GM12878 (cell line): Measurements from ENCODE around the gene FGFRL1. TPM values are rescaled to one million over a fixed set of nuclear protein-coding genes. Genes with fewer than 3 reads are reported as not detected.

Source experiments
- ATAC-seq: fragments of 200-7000 bp; cut with Tn5 transposase; 3 replicates; pipeline ENCODE4 v1.9.1; 2020; ENCODE audit warnings: mild to moderate bottlenecking, moderate library complexity
- BruUV-seq: library from RNA; stranded (reverse); fragments of 400-500 nt; replicated peaks from 2 replicates; lab custom pipeline; 2021; lab: Mats Ljungman, UMichigan
- CTCF ChIA-PET: fragments of 300-600 bp; sonication (Branson Sonifier 250); formaldehyde crosslinking; extraction: SDS; loops from one replicate; lab custom pipeline; 2021; ENCODE audit warnings: inconsistent platforms; lab: Yijun Ruan, JAX
- POLR2A ChIA-PET: fragments of 350-600 bp; formaldehyde crosslinking; extraction: SDS; loops from one replicate; lab custom pipeline; 2021; ENCODE audit warnings: inconsistent platforms; lab: Charles Lee
- RAD21 ChIA-PET: fragments of 300-600 bp; sonication (Branson Sonifier 250); formaldehyde crosslinking; loops from one replicate; lab custom pipeline; 2023; ENCODE audit warnings: antibody characterized with exemption; ENCODE audit not compliant: unreplicated experiment; lab: Charles Lee
- SMC1A ChIA-PET: fragments of 300-600 bp; sonication (Branson Sonifier 250); formaldehyde crosslinking; loops from one replicate; lab custom pipeline; 2023; ENCODE audit not compliant: unreplicated experiment, uncharacterized antibody; lab: Charles Lee
- DNase-seq: peaks from one replicate; pipeline ENCODE4 v3.0.0-alpha.2; 2011; ENCODE audit warnings: low read depth, low spot score
- FAIRE-seq: peaks from 3 replicates; lab custom pipeline; 2011; peaks lifted over from hg19 to GRCh38; lab: Jason Lieb, UNC
- H2AFZ ChIP-seq: 2 replicates; pipeline ENCODE4 v1.6.0; 2011; ENCODE audit warnings: low read depth, low read length, control low read depth; ENCODE audit not compliant: control insufficient read depth
- H3K27ac ChIP-seq: 2 replicates; pipeline ENCODE4 v1.5.1; 2011; ENCODE audit warnings: control low read depth; ENCODE audit not compliant: control insufficient read depth, insufficient read depth
- H3K27me3 ChIP-seq, 2 experiments: replicated peaks in 1 of 2; 2 replicates each; pipeline versions ENCODE4 v1.6.0 to v1.6.1; 2011; ENCODE audit warnings: low read length in 1 of 2; ENCODE audit not compliant: control insufficient read depth in 2 of 2, insufficient read depth in 2 of 2
- H3K36me3 ChIP-seq, 2 experiments: 2 replicates each; pipeline ENCODE4 v1.5.1; 2011; ENCODE audit warnings: low read length in 1 of 2; ENCODE audit not compliant: control insufficient read depth in 2 of 2, insufficient read depth in 2 of 2
- H3K4me1 ChIP-seq: 2 replicates; pipeline ENCODE4 v1.6.1; 2011; ENCODE audit warnings: mild to moderate bottlenecking, low read length, moderate library complexity, mixed read lengths; ENCODE audit not compliant: control insufficient read depth, insufficient read depth
- H3K4me2 ChIP-seq: 2 replicates; pipeline ENCODE4 v1.6.0; 2011; ENCODE audit warnings: control low read depth; ENCODE audit not compliant: control insufficient read depth, insufficient read depth
- H3K4me3 ChIP-seq: fragments of 200-600 bp; sonication (generic); 2 replicates; pipeline ENCODE4 v1.5.1; 2016
- H3K79me2 ChIP-seq: 2 replicates; pipeline ENCODE4 v1.6.0; 2011; ENCODE audit warnings: low read length; ENCODE audit not compliant: control insufficient read depth, insufficient read depth
- H3K9ac ChIP-seq: 2 replicates; pipeline ENCODE4 v1.8.0; 2011; ENCODE audit warnings: low read length, control low read depth, mixed read lengths; ENCODE audit not compliant: control insufficient read depth, insufficient read depth
- H3K9me3 ChIP-seq: replicated peaks from 3 replicates; pipeline ENCODE4 v1.5.1; 2011; ENCODE audit warnings: mild to moderate bottlenecking, low read length; ENCODE audit not compliant: control insufficient read depth, insufficient read depth
- H4K20me1 ChIP-seq: 2 replicates; pipeline ENCODE4 v1.6.0; 2011; ENCODE audit not compliant: control insufficient read depth, insufficient read depth
- BRCA1 ChIP-seq: IDR thresholded peaks from 2 replicates; pipeline ENCODE4 v1.6.1; 2011; ENCODE audit warnings: low read depth, low read length, improper control_type of control experiment
- ESRRA ChIP-seq: IDR thresholded peaks from 2 replicates; pipeline ENCODE4 v1.6.1; 2012; ENCODE audit warnings: mild to moderate bottlenecking, low read length, improper control_type of control experiment
- FOS ChIP-seq: IDR thresholded peaks from 3 replicates; pipeline ENCODE4 v1.6.1; 2011; ENCODE audit warnings: borderline replicate concordance; ENCODE audit not compliant: insufficient read length; ENCODE audit errors: extremely low read depth
- IRF4 ChIP-seq: IDR thresholded peaks from 2 replicates; pipeline ENCODE4 v1.6.1; 2011; ENCODE audit warnings: low read depth, low read length
- KLF5 ChIP-seq: fragments of 450-650 bp; IDR thresholded peaks from 2 replicates; pipeline ENCODE4 v1.6.1; 2014; ENCODE audit warnings: mild to moderate bottlenecking; ENCODE audit not compliant: partially characterized antibody
- MEF2B ChIP-seq: fragments of 450-650 bp; IDR thresholded peaks from 2 replicates; pipeline ENCODE4 v1.6.1; 2018; ENCODE audit warnings: mild to moderate bottlenecking, moderate library complexity; ENCODE audit not compliant: partially characterized antibody, poor library complexity, severe bottlenecking
- MYC ChIP-seq: IDR thresholded peaks from 2 replicates; pipeline ENCODE4 v1.6.1; 2011; ENCODE audit warnings: mild to moderate bottlenecking, low read length, moderate library complexity, inconsistent platforms; ENCODE audit not compliant: insufficient read depth, insufficient replicate concordance, insufficient read length, severe bottlenecking
- NKRF ChIP-seq: fragments of 450-650 bp; conservative IDR thresholded peaks from 2 replicates; pipeline ENCODE4 v1.6.1; 2017; ENCODE audit warnings: mild to moderate bottlenecking, moderate library complexity
- NRF1 ChIP-seq: conservative IDR thresholded peaks from 2 replicates; pipeline ENCODE4 v1.6.1; 2011; ENCODE audit warnings: mild to moderate bottlenecking, low read depth, low read length, improper control_type of control experiment
- PAX5 ChIP-seq: IDR thresholded peaks from 2 replicates; pipeline ENCODE4 v1.6.1; 2011; ENCODE audit warnings: low read depth, low read length, borderline replicate concordance
- RCOR1 ChIP-seq: conservative IDR thresholded peaks from 2 replicates; pipeline ENCODE4 v1.6.1; 2012; ENCODE audit warnings: low read depth, low read length, improper control_type of control experiment
- SMC3 ChIP-seq: IDR thresholded peaks from 2 replicates; pipeline ENCODE4 v1.6.1; 2011; ENCODE audit warnings: low read length, improper control_type of control experiment, borderline replicate concordance
- SRF ChIP-seq, 2 experiments: IDR thresholded peaks; 2 replicates each; pipeline ENCODE4 v1.6.1; 2011; ENCODE audit warnings: low read depth in 2 of 2, low read length in 2 of 2, mild to moderate bottlenecking in 1 of 2, moderate library complexity in 1 of 2
- USF2 ChIP-seq: IDR thresholded peaks from 2 replicates; pipeline ENCODE4 v1.6.1; 2011; ENCODE audit warnings: low read depth, low read length, improper control_type of control experiment, borderline replicate concordance
- ZBTB4 ChIP-seq: fragments of 450-650 bp; formaldehyde crosslinking; IDR thresholded peaks from 2 replicates; pipeline ENCODE4 v1.4.0; 2022; ENCODE audit warnings: mild to moderate bottlenecking, moderate library complexity
- WGBS: methylation state at CpG from one replicate; pipeline ENCODE4 v1.1.6; 2016; ENCODE audit warnings: low lambda C conversion rate; ENCODE audit not compliant: insufficient replicate concordance, insufficient coverage; ENCODE audit errors: missing lambda C conversion rate; 5-methylcytosine and 5-hydroxymethylcytosine counted together
- in situ Hi-C: fragments of 300-500 bp; cut with MboI; formaldehyde crosslinking; loops from 9 replicates; pipeline ENCODE4 v1.14.3; 2018; ENCODE audit warnings: mixed read lengths
- intact Hi-C: fragments of 100-400 bp; cut with micrococcal nuclease; formaldehyde crosslinking; loops from one replicate; pipeline ENCODE4 v1.14.2; 2022; ENCODE audit not compliant: unreplicated experiment
- polyA plus RNA-seq, 11 experiments: library from polyadenylated mRNA; depleted of rRNA in 4 of 11; unstranded in 6 of 11; stranded (reverse) in 5 of 11; fragments of >200 nt; fragmentation: Nextera tagmentation in 4 of 11; fragmentation: Illumina TruSeq in 1 of 11; extraction: Ambion mirVana in 4 of 11; extraction: Trizol in 1 of 11; gene quantifications; 1 replicate in 1 of 11; 2 replicates in 10 of 11; pipeline versions ENCODE4 v1.2.1 to v1.2.3, GENCODE V29; 2011 to 2016; ENCODE audit warnings: inconsistent platforms in 2 of 11, missing spikeins in 2 of 11, low read depth in 1 of 11
- total RNA-seq, 4 experiments: library from RNA; depleted of rRNA in 3 of 4; stranded (reverse); fragments of >200 nt in 3 of 4; fragmentation: Illumina TruSeq in 1 of 4; extraction: Trizol in 1 of 4; gene quantifications; 2 replicates each; pipeline versions ENCODE4 v1.2.1 to v1.2.3, GENCODE V29; 2013 to 2021

Gene FGFRL1
- total and polyA plus RNA-seq, 10 of the 15 experiments (the other 5 are each of a cell fraction or from before 2014, with no cell fraction given): 0.02 to 1.5 (median 0.29) TPM; not detected in 2

DNA sequence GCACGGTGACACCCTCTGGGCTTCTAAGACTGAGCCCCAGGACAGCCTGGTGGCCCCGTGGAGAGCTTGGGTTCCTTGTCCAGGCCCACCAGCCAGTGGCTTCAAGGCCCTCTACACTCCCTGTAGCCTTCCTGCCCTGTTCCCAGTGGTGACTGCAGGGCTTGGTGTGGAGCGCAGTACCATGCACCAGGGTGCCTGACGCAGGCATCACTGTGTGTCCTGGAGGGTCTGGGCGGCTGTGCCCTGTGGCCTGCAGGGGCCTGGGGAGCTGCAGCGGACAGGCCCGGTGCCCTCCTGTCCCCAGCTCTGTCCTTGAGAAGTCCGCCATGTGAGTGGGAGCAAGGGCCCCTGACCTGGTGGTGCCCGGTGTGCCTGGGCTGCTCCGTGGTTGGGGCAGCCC, 4.3 kb downstream of the FGFRL1 start:
- Histone ChIP-seq H3K27ac (no peak overlapping the region), H3K9ac (no peak overlapping the region), H3K79me2 (no peaks in the 10 kb centered on the region), H3K27me3 (no peaks in the 10 kb centered on the region; a peak in 1 of 4 replicates), H3K4me3 (no peak overlapping the region), H4K20me1 (no peaks in the 10 kb centered on the region; the same call in 1 of the 2 replicates), H3K4me2 (no peak overlapping the region)
- POLR2A ChIA-PET: no interaction called here
- SMC1A ChIA-PET: no interaction called here
- in situ Hi-C loops: no loop called here
- WGBS: 58% methylated on average over 10 of the region's 10 CpGs
- CTCF ChIA-PET: no interaction called here
- intact Hi-C loops: no loop called here
- no peak for TF ChIP-seq BRCA1
- TF ChIP-seq USF2: no peak
- no peak for TF ChIP-seq NKRF
- no peak for TF ChIP-seq NRF1
- no peak for TF ChIP-seq ZBTB4 (CRISPR knock-in tag)
- no peak for TF ChIP-seq FOS
- TF ChIP-seq SRF (IDR thresholded peaks at IDR 0.05; ENCODE audit: low read depth in 2 of 2, low read length in 2 of 2): no peak
- no peak for TF ChIP-seq RCOR1
- no peak for TF ChIP-seq MYC
- TF ChIP-seq MEF2B: no peak
- TF ChIP-seq KLF5: no peak
- no peak for TF ChIP-seq ESRRA
- TF ChIP-seq SMC3: no peak
- TF ChIP-seq IRF4: no peak
- TF ChIP-seq PAX5: no peak
- TF ChIP-seq, all 136 proteins: peak for 0
- no peak for ATAC-seq
- no TSS peak for BruUV-seq
- no peaks in the 10 kb centered on the region for H3K9me3 ChIP-seq
- no peak for FAIRE-seq
- no peaks in the 10 kb centered on the region; the same call in 1 of the 2 replicates for H3K4me1 ChIP-seq
- H3K36me3 ChIP-seq: no peaks in the 10 kb centered on the region
- DNase-seq: no peak
- no peak overlapping the region for H2AFZ ChIP-seq
- RAD21 ChIA-PET: no interaction called here
